GM18873 (cell line): Measurements from ENCODE around the gene MEGF11.
"Not testable (repeated sequence)": the region's sequence is repeated elsewhere in the genome, so short reads cannot be mapped to it uniquely, and the experiment has no call there.

Source experiments
- ATAC-seq: cut with Tn5 transposase; IDR thresholded peaks from one replicate; pipeline ENCODE4 v1.9.1; 2021; ENCODE audit warnings: mild to moderate bottlenecking, moderate library complexity, moderate number of reproducible peaks; ENCODE audit not compliant: unreplicated experiment, low FRiP score

The MEGF11 gene

GRCh38 chr15:66019826-66020398, 233.6 kb downstream of the MEGF11 start:
- ATAC-seq: no peak

DNA sequence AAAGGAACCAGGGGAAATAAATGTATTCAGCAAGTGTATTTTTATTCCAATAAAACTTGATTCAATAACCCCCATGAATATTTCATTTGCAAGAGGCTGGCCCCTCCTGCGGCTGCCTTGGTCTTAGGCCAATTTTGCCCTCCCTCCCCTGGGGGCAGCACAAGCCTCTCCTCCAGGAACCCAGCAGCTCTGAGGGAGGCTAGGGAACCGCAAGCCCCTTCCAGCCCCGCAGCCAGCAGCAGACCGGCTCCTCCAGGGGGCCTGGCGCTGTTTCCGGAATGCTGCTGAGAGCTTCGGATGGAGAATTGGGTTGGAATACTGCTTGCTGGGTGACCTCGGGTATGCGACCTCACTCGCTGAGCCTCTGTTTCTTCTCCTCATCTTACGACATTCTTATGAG, 234.2 kb downstream of the MEGF11 start:
- ATAC-seq: no peak

GRCh38 chr15:66018488-66018797, 235.1 kb downstream of the MEGF11 start:
- ATAC-seq: no peak

GRCh38 chr15:66017792-66018487, 235.6 kb downstream of the MEGF11 start:
- ATAC-seq: no peak

- ATAC-seq: no peak
These were observed 236.6 kb downstream of the MEGF11 start for GRCh38 chr15:66017000-66017399.

GRCh38 chr15:66016199-66016598, 237.4 kb downstream of the MEGF11 start:
- ATAC-seq: no peak

- ATAC-seq: no peak
These were observed 238.8 kb downstream of the MEGF11 start for GRCh38 chr15:66014635-66015182.

DNA sequence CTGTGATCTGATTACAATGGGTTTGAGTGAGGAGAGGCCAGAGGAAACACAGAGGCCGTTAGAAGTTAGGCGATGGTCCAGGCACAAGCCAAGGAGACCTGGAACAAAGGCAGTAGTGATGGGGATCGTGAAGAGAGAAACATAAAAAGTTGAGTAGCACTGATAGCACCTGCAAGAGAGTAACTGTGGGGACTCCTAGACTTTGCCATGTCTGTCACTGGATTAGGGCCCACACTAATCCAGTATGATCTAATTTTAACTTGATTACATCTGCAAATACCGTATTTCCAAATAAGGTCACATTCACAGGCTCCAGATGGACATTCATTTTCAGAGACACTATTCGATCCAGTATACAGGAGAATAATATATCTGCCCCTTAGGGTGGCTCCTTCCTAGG, 239.5 kb downstream of the MEGF11 start:
- no peak for ATAC-seq

- ATAC-seq: no peak
These were observed 244.5 kb downstream of the MEGF11 start for GRCh38 chr15:66008940-66009562.

- no peak for ATAC-seq
These were observed 245.8 kb downstream of the MEGF11 start for GRCh38 chr15:66007663-66008262.

GRCh38 chr15:66006986-66007385, 246.6 kb downstream of the MEGF11 start:
- no peak for ATAC-seq

DNA sequence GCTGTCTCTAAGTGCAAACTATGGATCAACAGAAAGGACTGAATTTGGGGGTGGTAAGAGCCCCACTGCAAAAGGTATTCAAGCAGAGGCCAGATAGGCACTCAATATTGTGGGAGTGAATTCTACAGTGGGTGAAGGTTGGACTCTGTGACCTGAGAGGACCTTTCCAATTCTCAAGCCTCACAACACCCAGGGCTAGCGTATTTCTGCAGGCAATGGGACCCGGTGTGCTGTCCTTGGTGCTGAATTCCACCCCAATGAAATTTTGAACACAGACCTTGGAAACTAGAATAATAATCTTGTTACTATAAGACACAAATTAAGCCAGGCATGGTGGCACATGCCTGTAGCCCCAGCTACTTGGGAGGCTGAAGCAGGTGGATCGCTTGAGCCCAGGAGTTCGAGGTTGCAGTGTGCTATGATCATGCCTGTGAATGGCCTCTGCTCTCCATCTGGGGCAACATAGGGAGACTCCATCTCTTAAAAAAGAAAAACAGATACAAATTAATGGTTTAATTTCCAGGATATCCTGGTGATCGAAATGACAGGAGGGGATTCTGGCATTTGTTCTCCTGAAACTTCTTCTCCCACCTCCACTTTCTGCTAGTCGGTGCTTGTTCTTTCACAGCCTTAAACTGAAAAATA, 248.8 kb downstream of the MEGF11 start:
- ATAC-seq: no peak

DNA sequence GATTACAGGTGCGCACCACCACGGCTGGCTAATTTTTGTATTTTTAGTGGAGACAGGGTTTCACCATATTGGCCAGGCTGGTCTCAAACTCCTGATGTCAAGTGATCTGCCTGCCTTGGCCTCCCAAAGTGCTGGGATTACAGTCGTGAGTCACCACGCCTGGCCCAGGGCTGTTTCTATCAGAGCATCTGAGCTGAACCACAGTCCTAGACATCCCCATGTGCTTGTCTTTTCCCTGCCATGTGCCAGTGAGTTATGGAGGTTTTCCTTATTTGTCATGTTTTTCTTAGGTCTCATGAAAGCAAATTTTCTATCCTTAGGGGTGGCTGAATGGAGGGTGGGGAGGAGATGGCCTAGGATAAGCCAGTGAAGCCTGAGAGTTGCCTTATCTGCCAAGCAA, 250.4 kb downstream of the MEGF11 start:
- ATAC-seq: not testable (repeated sequence)

DNA sequence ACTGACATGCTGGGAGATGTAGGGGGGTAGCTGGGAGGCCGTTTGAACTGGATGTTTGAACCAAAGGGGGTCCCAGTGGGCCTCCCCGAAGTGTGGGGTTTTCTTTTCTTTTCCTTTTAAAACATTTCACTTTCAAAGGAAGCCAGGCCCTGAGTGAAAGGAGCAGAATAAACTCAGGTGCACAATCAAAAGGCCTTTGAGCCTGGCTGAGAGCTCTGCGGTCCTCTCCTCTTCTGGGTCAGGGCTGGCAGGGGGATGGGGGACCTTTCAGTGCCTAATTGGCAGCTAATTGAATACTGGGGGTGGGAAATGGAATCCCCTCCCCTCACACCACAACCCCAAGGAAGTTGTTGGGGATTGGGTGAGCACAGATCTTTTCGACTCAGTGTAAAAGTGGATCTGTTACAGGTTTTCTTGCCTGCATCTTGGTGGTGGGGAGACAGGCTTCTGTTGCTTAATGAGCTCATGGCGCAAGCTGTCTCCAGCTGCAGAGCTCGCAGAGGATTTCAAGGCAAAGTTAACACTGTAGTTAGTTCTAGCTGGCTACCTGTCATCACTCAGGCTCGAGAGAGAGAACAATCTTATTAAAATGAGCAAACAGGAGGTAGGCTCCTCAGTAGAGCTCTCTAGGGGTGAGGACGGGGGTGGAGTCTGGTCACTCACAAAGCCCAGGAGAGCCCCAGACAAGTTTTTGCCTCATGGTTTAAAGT, 251.7 kb downstream of the MEGF11 start:
- ATAC-seq: no peak

DNA sequence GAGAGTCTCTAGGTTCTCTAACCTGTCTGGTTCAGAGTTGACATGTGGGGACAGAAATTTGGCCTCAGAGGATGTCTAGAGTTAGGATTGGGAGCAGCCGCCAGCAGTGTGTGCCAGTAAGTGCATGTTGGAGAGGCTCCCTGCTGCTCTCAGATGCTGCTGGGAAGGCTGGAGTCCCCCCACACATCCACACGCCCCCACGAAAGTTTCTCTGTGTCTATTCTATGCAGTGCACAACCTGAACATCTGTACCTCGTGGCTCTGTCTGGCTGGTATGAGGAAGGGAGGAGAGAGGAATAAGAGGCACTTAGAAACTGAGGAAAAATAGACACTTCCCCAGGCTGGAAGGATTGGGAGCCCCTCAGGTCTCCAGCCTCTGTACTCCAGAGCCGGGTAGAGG, 252.5 kb downstream of the MEGF11 start:
- ATAC-seq: no peak

DNA sequence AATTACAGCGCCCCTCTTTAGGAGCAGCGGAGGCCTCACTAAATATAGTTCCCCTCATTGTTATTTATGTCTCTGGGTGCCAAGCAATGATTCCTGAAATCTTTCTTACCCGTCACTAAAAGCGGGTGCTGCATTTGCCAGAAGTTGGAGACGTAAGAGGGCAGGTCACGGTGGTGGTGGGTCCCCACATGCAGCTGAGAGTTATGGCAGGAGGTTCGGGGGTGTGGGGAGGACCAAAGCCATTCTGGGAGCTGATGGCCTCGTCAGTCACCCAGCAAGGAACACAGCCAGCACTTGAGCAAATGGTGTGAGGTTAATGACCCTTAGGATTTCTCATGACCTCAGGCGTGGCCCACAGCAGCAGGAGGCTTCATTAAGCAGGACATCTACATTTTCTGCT, 255.1 kb downstream of the MEGF11 start:
- no peak for ATAC-seq

DNA sequence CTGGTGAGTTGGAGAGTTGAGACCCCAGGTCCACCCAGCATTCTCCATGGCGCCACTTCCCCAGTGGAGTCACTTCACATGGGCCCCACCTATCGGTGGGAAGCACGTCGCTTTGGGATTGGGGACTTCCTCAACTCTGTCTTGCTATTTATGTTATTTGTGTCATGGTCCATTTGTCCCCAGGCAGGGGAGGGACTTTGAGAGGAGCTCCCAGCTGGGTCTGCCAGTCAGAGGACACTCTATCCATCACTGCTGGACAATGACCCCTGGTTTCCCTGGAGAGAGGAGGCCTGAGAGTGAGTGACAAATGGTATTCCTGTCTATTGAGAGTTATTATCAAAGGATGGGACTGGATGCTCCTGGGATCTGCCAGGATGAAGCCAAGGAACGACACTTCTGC, 256.6 kb downstream of the MEGF11 start:
- ATAC-seq: no peak

GRCh38 chr15:65994832-65995231, 258.7 kb downstream of the MEGF11 start:
- no peak for ATAC-seq

GRCh38 chr15:65993762-65994161, 259.8 kb downstream of the MEGF11 start:
- ATAC-seq: no peak

DNA sequence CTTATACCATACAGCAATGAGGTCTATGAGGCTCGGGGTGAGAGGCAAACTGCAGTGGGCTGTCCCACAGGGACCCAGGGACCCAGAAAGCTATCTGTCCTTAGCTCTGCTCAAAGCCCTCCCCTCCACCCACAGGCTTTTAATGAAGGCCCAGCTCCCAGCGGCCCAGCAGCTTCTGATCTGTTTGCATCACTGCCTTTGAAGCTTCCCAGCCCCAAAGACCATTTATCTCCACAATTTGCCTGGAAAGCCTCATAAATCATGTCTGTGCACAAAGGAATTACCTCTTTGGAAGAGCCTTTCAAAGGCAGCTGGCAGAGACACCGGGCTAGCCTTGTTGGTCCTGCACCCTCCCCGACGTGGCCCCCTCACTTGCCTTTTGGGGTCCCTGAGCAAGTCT, 260.3 kb downstream of the MEGF11 start:
- ATAC-seq: no peak
